Colonic mucosa (tissue), 4 donors: ENCODE data around the gene FAM168B. TPM values are rescaled to one million over a fixed set of nuclear protein-coding genes. Genes with fewer than 3 reads are reported as not detected.
A peak's percentile ranks its signal among the peaks of the same experiment; 100 is the strongest.

ENCODE experiments used
- DNase-seq: peaks from one replicate; pipeline ENCODE4 v3.0.0-alpha.2; 2020
- H3K27ac ChIP-seq: fragments of 200-600 bp; one replicate; pipeline ENCODE4 v1.8.0; 2021
- H3K27me3 ChIP-seq: fragments of 200-600 bp; one replicate; pipeline ENCODE4 v1.8.0; 2021
- H3K36me3 ChIP-seq: fragments of 200-600 bp; one replicate; pipeline ENCODE4 v1.8.0; 2021
- H3K4me1 ChIP-seq: fragments of 200-600 bp; one replicate; pipeline ENCODE4 v1.8.0; 2021; ENCODE audit warnings: mild to moderate bottlenecking
- H3K4me3 ChIP-seq: fragments of 200-600 bp; one replicate; pipeline ENCODE4 v1.8.0; 2021
- H3K9ac ChIP-seq, 2 donors: one replicate each; pipeline ENCODE4 v1.7.0; 2013; ENCODE audit warnings: control low read depth in 2 of 2, low read depth in 2 of 2, low read length in 2 of 2
- H3K9me3 ChIP-seq: fragments of 200-600 bp; one replicate; pipeline ENCODE4 v1.8.0; 2021
- intact Hi-C: fragments of 100-400 bp; cut with DNase I; formaldehyde crosslinking; loops from one replicate; pipeline ENCODE4 v1.14.1; 2022
- total RNA-seq, 2 donors: library from RNA; stranded (reverse); fragmentation: NEBNext Ultra II Directional in 1 of 2; extraction: Animal tissue kit (Norgen Biotek cat#: 25700) in 1 of 2; gene quantifications; one replicate each; pipeline ENCODE4 v1.2.1, GENCODE V29; 2021
- TF ChIP-seq, protein P1 (sequence below): fragments of 200-600 bp; IDR thresholded peaks from one replicate; pipeline ENCODE4 v1.8.0; 2022; ENCODE audit warnings: antibody characterized with exemption, mild to moderate bottlenecking
- donor health status: healthy.
- donor health status: DM: no; HTN: no; CAD: no.
- donor health status: DM: no; HTN: no; CAD: no.

FAM168B gene
- total RNA-seq, 2 donors from 2014 or later: 82.6 to 93.5 TPM

DNA sequence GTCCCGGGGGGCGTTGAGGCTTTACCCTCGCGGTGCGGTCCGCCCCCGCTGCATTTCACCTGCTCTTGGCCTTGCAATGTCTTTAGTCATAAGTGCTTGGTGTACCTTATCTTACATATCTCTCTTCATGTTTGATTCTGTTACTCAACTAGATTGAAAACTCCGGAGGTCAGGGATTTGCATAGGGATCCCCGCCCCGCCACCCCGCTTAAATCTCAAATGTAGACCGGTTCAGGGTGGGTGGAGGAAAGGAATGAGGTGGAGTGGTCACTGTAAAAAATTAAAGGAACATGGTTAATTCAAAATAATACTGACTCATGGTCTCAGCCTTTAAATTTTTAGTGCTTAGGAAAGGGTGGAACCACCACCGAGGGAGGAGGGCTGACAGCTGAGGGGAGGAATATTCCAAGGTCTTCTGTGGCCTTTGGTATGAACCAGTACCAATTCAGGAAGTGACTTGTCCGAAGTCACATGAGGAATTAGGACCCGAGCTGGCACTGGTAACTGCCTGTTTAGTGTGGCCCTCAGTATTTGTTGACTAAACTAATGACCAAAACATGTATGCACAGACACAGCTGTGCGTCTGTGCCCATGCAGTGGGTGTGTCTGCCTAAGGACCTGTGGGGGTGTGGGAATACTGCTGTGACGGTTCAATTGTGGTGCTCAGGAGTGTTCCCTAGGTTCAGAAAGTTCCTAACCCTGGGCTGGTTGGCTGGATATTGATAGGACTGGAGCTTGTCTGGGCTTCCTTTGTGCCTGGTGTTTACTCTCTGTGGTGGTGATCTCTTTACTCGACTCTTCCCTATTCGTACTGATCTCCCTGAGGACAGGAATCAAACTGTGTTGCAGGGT, 12.9 kb upstream of the FAM168B start:
- TF ChIP-seq, protein P1, sequence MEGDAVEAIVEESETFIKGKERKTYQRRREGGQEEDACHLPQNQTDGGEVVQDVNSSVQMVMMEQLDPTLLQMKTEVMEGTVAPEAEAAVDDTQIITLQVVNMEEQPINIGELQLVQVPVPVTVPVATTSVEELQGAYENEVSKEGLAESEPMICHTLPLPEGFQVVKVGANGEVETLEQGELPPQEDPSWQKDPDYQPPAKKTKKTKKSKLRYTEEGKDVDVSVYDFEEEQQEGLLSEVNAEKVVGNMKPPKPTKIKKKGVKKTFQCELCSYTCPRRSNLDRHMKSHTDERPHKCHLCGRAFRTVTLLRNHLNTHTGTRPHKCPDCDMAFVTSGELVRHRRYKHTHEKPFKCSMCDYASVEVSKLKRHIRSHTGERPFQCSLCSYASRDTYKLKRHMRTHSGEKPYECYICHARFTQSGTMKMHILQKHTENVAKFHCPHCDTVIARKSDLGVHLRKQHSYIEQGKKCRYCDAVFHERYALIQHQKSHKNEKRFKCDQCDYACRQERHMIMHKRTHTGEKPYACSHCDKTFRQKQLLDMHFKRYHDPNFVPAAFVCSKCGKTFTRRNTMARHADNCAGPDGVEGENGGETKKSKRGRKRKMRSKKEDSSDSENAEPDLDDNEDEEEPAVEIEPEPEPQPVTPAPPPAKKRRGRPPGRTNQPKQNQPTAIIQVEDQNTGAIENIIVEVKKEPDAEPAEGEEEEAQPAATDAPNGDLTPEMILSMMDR: no peak
- Histone ChIP-seq H3K36me3 (no peaks in the 10 kb centered on the region), H3K27me3 (no peaks in the 10 kb centered on the region), H3K27ac (peak overlapping the region; percentile 96), H3K9me3 (no peaks in the 10 kb centered on the region), H3K4me3 (peak overlapping the region; percentile 72), H3K9ac (peak overlapping the region; percentile 98 to 99), H3K4me1 (no peaks in the 10 kb centered on the region)
- peak; percentile 72 for DNase-seq
- intact Hi-C loops: no loop called here

DNA sequence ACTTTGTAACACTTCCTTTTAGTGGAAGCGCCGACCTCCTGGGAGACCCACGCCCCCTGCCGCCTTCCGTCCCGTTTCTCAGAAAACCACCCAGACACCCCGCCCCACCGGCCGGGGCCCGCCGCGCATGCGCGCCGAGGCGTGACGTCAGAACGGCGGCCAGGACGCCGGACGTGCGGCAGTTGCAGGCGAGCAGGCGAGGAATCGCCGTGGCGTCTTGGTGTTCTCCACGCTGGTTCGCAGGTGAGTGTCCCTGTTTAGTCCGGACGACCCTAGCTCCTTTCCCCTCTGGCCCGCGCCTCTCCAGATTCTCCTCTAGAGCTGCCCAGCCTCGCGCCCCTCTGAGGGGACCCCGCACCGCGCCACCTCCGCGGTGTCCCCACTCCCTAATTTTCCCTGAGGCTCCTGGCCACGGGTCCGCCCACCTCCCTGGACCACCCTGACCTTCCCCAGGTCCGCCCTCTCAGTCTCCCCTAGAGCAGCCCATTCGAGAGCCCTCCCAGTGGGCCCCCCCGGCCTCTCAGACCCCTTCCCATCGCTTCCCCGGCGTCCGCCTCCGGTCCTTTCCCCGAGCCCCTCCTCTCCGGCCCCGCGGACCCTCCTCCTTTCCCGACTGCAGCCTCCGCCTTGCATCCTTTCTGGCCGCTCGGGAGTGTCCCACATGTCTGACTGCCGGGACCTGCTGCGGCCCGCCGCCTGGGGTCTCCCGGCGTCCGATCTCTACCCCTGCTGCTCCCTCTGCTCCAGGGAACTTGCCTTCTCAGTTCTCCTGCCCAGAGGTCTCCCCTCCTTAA, 12.1 kb upstream of the FAM168B start, which contains the start of gene PLEKHB2:
TSS of gene PLEKHB2 (plus strand) at position 181 of the 794 bp plus-strand sequence. CDS start 15,606 bp downstream, outside the sequence.
- Histone ChIP-seq H3K4me1 (no peaks in the 10 kb centered on the region), H3K27me3 (no peaks in the 10 kb centered on the region), H3K9me3 (no peaks in the 10 kb centered on the region), H3K27ac (peak within 1 kb of the TSS; percentile 96), H3K36me3 (no peaks in the 10 kb centered on the region), H3K9ac (peak within 1 kb of the TSS; percentile 98 to 99), H3K4me3 (peak within 1 kb of the TSS; percentile 72)
- TF ChIP-seq, protein P1: peak; percentile 12
- DNase-seq: peak; percentile 94
- intact Hi-C loops: no loop called here

DNA sequence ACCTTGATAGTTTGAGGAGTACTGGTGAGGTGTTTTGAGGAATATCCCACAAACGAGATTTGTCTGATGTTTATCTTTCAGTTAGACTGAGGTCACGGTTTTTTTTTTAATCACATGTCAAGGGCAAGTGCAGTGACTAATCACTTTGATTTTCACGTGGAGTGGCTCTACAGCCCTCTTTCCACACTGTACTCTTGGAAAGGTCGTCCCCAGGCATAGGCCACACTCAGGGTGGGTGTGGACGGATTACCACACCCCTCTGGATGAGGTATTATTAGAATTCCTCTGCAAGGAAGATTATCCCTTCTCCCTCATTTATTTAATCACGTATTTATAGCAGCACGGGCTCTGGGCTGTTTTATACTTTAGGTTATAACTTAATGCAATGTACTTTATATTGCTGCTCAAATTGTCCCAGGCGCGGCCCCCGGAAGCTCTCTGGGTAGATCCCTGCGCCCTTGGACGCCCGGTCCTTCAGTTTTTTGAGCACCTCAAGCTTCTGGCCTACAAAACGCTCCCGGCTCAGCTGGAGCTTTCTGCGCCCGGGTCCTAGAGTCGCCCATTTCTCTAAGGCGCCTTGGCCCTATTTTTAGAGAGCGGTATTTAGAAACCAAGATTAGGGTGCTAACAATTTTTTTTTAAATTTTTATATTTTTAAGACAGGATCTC, 11.4 kb upstream of the FAM168B start:
- Histone ChIP-seq H3K4me3 (peak overlapping the region; percentile 72), H3K9me3 (no peaks in the 10 kb centered on the region), H3K4me1 (no peaks in the 10 kb centered on the region), H3K27ac (peak overlapping the region; percentile 96), H3K9ac (peak overlapping the region; percentile 84 to 98), H3K36me3 (no peaks in the 10 kb centered on the region), H3K27me3 (no peaks in the 10 kb centered on the region)
- DNase-seq: peak; percentile 64
- intact Hi-C loops: no loop called here
- TF ChIP-seq, protein P1: no peak

DNA sequence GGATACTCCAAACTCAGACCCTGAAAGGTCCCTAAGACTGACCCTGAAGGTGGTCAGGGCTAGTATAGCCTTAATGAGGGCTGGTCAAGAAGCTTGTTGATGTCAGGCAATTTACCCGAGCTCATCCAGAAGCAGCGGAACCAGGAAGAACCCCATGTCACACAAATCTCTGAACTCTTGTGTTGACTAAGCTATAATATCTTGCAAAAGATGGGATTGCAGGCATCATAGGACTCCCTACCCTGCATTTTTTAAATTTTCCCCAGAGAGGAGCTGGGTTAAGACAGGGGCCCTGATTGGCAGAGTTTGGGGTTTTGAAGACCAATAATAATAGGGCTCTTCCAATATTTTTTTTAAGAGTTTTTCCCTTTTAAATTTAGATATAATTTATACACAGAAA, 9.9 kb upstream of the FAM168B start:
- no peak for DNase-seq
- no peaks in the 10 kb centered on the region for H3K36me3 ChIP-seq
- H3K9me3 ChIP-seq: no peaks in the 10 kb centered on the region
- intact Hi-C loops: no loop called here
- TF ChIP-seq, protein P1: no peak
- no peak overlapping the region for H3K4me3 ChIP-seq
- no peak overlapping the region for H3K9ac ChIP-seq
- no peaks in the 10 kb centered on the region for H3K4me1 ChIP-seq
- no peak overlapping the region for H3K27ac ChIP-seq
- no peaks in the 10 kb centered on the region for H3K27me3 ChIP-seq
